Activated CD8-positive, alpha-beta T cell treated with anti-CD3 and anti-CD28 coated beads for 36 hours (primary cell): ENCODE measurements around the gene TVP23A. TPM values are rescaled to one million over a fixed set of nuclear protein-coding genes. Genes with fewer than 3 reads are reported as not detected.

Experiments used
- ATAC-seq: fragments of 200-7000 bp; cut with Tn5 transposase; one replicate; pipeline ENCODE4 v1.10.0; 2021; ENCODE audit warnings: mild to moderate bottlenecking, moderate library complexity
- CTCF ChIA-PET: fragments of 350-600 bp; sonication (Branson Sonifier 250); formaldehyde crosslinking; loops from one replicate; lab custom pipeline; 2021; ENCODE audit warnings: antibody characterized with exemption; lab: Charles Lee
- POLR2A ChIA-PET: fragments of 350-600 bp; sonication (Branson Sonifier 250); formaldehyde crosslinking; loops from one replicate; lab custom pipeline; 2021; ENCODE audit warnings: antibody characterized with exemption; lab: Charles Lee
- DNase-seq: peaks from one replicate; pipeline ENCODE4 v3.0.0-alpha.2; 2020
- H3K27ac Mint-ChIP-seq: one replicate; pipeline ENCODE4 v1.8.0; 2021; ENCODE audit warnings: mild to moderate bottlenecking, mixed read lengths
- H3K27me3 Mint-ChIP-seq: one replicate; pipeline ENCODE4 v1.8.0; 2021; ENCODE audit warnings: mixed read lengths
- H3K36me3 Mint-ChIP-seq: one replicate; pipeline ENCODE4 v1.8.0; 2021; ENCODE audit warnings: low read depth, mixed read lengths
- H3K4me1 Mint-ChIP-seq: one replicate; pipeline ENCODE4 v1.8.0; 2021; ENCODE audit warnings: low read depth, mixed read lengths
- H3K4me3 Mint-ChIP-seq: one replicate; pipeline ENCODE4 v1.8.0; 2021; ENCODE audit warnings: mild to moderate bottlenecking, moderate library complexity, mixed read lengths
- H3K9me3 Mint-ChIP-seq: one replicate; pipeline ENCODE4 v1.8.0; 2021; ENCODE audit warnings: mixed read lengths
- CTCF ChIP-seq: fragments of 200-600 bp; IDR thresholded peaks from one replicate; pipeline ENCODE4 v1.8.0; 2022; ENCODE audit warnings: antibody characterized with exemption, mild to moderate bottlenecking
- intact Hi-C: fragments of 100-400 bp; cut with micrococcal nuclease; formaldehyde crosslinking; loops from one replicate; pipeline ENCODE4 v1.10.0; 2022
- total RNA-seq, 2 experiments: library from RNA; stranded (reverse); gene quantifications; one replicate each; pipeline ENCODE4 v1.2.3, GENCODE V29; 2021

The TVP23A gene
- total RNA-seq, 2 experiments from 2014 or later = not detected

- ATAC-seq = no peak
- ChIA-PET POLR2A (no interaction called here), CTCF (no interaction called here)
- no peaks in the 10 kb centered on the region for H3K36me3 Mint-ChIP-seq
- no peak overlapping the region for H3K27ac Mint-ChIP-seq
- no peaks in the 10 kb centered on the region for H3K4me1 Mint-ChIP-seq
- intact Hi-C loops = loop anchor here (10.0 kb wide), 1 partner anchor 65 kb away; no protein-coding TSS in a partner anchor
- H3K9me3 Mint-ChIP-seq = peaks cover 3% of the 10 kb centered on the region
- DNase-seq = no peak
- no peak overlapping the region for H3K4me3 Mint-ChIP-seq
- H3K27me3 Mint-ChIP-seq = no peaks in the 10 kb centered on the region
- TF ChIP-seq CTCF = no peak
Observed at GRCh38 chr16:10729104-10730048, 89.2 kb downstream of the TVP23A start.

DNA sequence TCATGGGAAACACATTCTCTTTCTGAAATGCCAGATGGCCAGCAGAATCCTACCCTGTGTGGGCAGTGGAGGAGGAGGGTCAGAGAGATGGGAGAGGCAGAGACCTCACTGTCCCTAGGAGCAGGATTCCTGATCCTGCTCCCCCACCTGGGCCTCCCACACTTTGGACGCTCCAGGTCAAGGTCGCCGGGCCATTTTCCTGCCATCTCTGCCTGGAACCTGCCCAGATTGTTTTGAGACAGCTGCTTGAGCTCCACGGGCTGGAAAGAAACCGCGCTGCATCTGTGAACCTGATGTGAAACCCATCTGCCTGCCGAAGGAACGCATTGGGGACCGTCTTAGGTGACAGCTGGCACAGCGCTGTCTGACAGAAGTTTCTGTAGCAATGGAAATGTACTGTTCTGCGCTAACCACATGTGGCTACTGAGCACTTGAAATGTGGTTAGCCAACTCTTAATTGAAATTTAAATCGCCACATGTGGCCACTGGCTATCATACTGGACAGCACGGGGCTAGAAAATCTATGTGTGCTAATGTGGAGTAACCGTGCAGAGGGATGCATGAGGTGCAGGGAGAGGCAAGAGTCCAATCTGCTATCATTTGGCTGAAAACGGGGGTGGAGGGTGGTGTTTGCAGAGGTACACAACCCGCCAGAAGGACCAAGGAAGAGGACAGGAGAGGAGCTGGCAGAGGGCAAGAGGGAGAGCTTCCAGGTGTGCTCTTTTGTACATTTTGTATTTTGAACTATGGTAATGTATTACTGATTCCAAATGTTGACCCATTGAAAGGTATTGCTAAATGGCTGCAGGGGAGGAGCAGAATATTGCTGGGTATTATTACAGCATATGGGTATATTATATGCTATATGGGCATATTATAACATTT is 90.3 kb downstream of the TVP23A start:
- no peak overlapping the region for H3K4me3 Mint-ChIP-seq
- H3K4me1 Mint-ChIP-seq = no peaks in the 10 kb centered on the region
- intact Hi-C loops = no loop called here
- TF ChIP-seq CTCF = no peak
- POLR2A ChIA-PET = no interaction called here
- DNase-seq = no peak
- H3K27ac Mint-ChIP-seq = no peak overlapping the region
- no peak for ATAC-seq
- H3K36me3 Mint-ChIP-seq = no peaks in the 10 kb centered on the region
- no peaks in the 10 kb centered on the region for H3K27me3 Mint-ChIP-seq
- CTCF ChIA-PET = interaction anchor here (1.3 kb wide), 1 partner anchor 205 kb away, joined by 3 read pairs; no protein-coding TSS in a partner anchor
- H3K9me3 Mint-ChIP-seq = peaks cover 2% of the 10 kb centered on the region

Other genes starting within 250 kb of the TVP23A start
- gene EMP2, start 238.2 kb downstream of the TVP23A start, total RNA-seq = not detected
- gene TEKT5, start 123.9 kb downstream of the TVP23A start, total RNA-seq = under 1 TPM; 0.16 to 0.43 TPM
- 10 to 100 TPM; 22.8 to 23.1 TPM for gene NUBP1, start 75.0 kb downstream of the TVP23A start, total RNA-seq
- gene CIITA, start 58.4 kb upstream of the TVP23A start, total RNA-seq = 1 to 10 TPM; 4.4 to 5.3 TPM
- 10 to 100 TPM; 24.8 to 25.3 TPM for gene DEXI, start 123.7 kb upstream of the TVP23A start, total RNA-seq
- gene CLEC16A, start 125.8 kb upstream of the TVP23A start, total RNA-seq = 10 to 100 TPM; 20.4 to 21.7 TPM